Activated CD4-positive, alpha-beta T cell treated with anti-CD3 and anti-CD28 coated beads for 36 hours (primary cell): ENCODE results near the gene PI4K2B. TPM values are rescaled to one million over a fixed set of nuclear protein-coding genes. Genes with fewer than 3 reads are reported as not detected.
A peak's percentile ranks its signal among the peaks of the same experiment; 100 is the strongest.

Experiments
- ATAC-seq: fragments of 200-7000 bp; cut with Tn5 transposase; one replicate; pipeline ENCODE4 v1.10.0; 2021; ENCODE audit warnings: mild to moderate bottlenecking, moderate library complexity
- CTCF ChIA-PET: fragments of 350-600 bp; sonication (Branson Sonifier 250); formaldehyde crosslinking; loops from one replicate; lab custom pipeline; 2021; ENCODE audit warnings: antibody characterized with exemption; lab: Charles Lee
- POLR2A ChIA-PET: fragments of 350-600 bp; sonication (Branson Sonifier 250); formaldehyde crosslinking; loops from one replicate; lab custom pipeline; 2021; ENCODE audit warnings: antibody characterized with exemption, inconsistent platforms; lab: Charles Lee
- DNase-seq: peaks from one replicate; pipeline ENCODE4 v3.0.0-alpha.2; 2020
- H3K27ac Mint-ChIP-seq: one replicate; pipeline ENCODE4 v1.8.0; 2021; ENCODE audit warnings: mixed read lengths
- H3K27me3 Mint-ChIP-seq: one replicate; pipeline ENCODE4 v1.8.0; 2021; ENCODE audit warnings: mixed read lengths
- H3K36me3 Mint-ChIP-seq: one replicate; pipeline ENCODE4 v1.8.0; 2021; ENCODE audit warnings: low read depth, mixed read lengths
- H3K4me1 Mint-ChIP-seq: one replicate; pipeline ENCODE4 v1.8.0; 2021; ENCODE audit warnings: mixed read lengths
- H3K4me3 Mint-ChIP-seq: one replicate; pipeline ENCODE4 v1.8.0; 2021; ENCODE audit warnings: mild to moderate bottlenecking, moderate library complexity, mixed read lengths
- H3K9me3 Mint-ChIP-seq: one replicate; pipeline ENCODE4 v1.8.0; 2021; ENCODE audit warnings: low read depth, mixed read lengths
- intact Hi-C, 2 experiments: fragments of 100-400 bp; cut with DNase I in 1 of 2; cut with micrococcal nuclease in 1 of 2; formaldehyde crosslinking; loops; one replicate each; pipeline versions ENCODE4 v1.14.2 to v1.15.1; 2022 to 2024; cut with DNase I, micrococcal nuclease
- total RNA-seq, 2 experiments: library from RNA; stranded (reverse); gene quantifications; one replicate each; pipeline ENCODE4 v1.2.3, GENCODE V29; 2021

The PI4K2B gene
- total RNA-seq, 2 experiments from 2014 or later: 21.2 to 38.4 TPM

DNA sequence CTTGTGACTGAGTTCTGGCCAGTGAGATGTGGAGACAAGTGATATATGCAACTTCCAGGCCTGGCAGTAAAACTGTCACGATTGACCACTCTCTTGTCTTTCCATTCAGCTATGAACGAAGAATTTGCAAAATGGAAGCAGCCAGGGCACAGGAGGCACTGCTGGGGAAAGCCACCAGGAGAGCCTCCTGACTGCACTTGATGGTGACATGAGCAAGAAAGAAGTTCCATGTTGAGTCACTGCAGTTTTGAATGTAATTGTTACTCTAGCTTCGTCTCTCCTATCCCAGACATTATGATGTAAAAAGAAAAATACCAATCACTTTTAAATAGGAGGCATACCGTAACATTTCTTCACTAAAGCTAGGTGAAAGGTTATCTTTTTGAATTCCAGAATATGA is 46.4 kb downstream of the PI4K2B start:
- H3K4me1 Mint-ChIP-seq: peaks cover 3% of the 10 kb centered on the region
- peak; percentile 57 for ATAC-seq
- no peak overlapping the region for H3K4me3 Mint-ChIP-seq

GRCh38 chr4:25283948-25284347 is 50.1 kb downstream of the PI4K2B start:
- ATAC-seq (no peak), DNase-seq (no peak)
- CTCF ChIA-PET: interaction anchor here (0.6 to 0.8 kb wide), 3 partner anchors 30 to 62 kb away, joined by 3 read pairs; no protein-coding TSS in a partner anchor
- intact Hi-C loops: no loop called here
- Mint-ChIP-seq H3K27ac (no peak overlapping the region), H3K9me3 (peaks cover 6% of the 10 kb centered on the region), H3K36me3 (peaks cover 21% of the 10 kb centered on the region), H3K4me3 (no peak overlapping the region), H3K4me1 (peaks cover 3% of the 10 kb centered on the region), H3K27me3 (peaks cover 8% of the 10 kb centered on the region)
- POLR2A ChIA-PET: no interaction called here

More for the DNA sequence above, 46.4 kb downstream of the PI4K2B start:
- H3K36me3 Mint-ChIP-seq: peaks cover 20% of the 10 kb centered on the region
- no peak for DNase-seq
- POLR2A ChIA-PET: no interaction called here
- intact Hi-C loops: no loop called here
- CTCF ChIA-PET: no interaction called here
- no peaks in the 10 kb centered on the region for H3K27me3 Mint-ChIP-seq
- H3K27ac Mint-ChIP-seq: no peak overlapping the region
- H3K9me3 Mint-ChIP-seq: no peaks in the 10 kb centered on the region

DNA sequence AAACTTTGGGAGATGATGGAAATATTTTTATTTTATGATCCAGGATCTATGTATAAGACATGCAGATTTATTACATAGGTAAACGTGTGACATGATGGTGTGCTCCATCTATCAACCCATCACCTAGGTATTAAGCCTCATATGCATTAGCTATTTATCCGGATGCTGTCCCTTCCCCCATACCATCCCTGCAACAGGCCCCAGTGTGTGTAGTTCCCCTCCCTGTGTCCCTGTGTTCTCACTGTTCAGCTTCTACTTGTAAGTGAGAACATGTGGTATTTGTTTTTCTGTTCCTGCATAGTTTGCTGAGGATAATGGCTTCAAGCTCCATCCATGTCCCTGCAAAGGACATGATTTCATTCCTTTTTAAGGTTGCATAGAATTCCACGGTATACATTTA is 50.6 kb downstream of the PI4K2B start:
- Mint-ChIP-seq H3K9me3 (peaks cover 6% of the 10 kb centered on the region), H3K36me3 (peaks cover 21% of the 10 kb centered on the region), H3K27ac (no peak overlapping the region), H3K4me3 (no peak overlapping the region), H3K4me1 (peaks cover 3% of the 10 kb centered on the region), H3K27me3 (peaks cover 8% of the 10 kb centered on the region)
- DNase-seq: no peak
- ATAC-seq: no peak
- ChIA-PET CTCF (interaction anchor here (0.6 to 1.2 kb wide), 4 partner anchors 9 to 300 kb away, joined by 3 to 4 read pairs (median 3); no protein-coding TSS in a partner anchor), POLR2A (no interaction called here)
- intact Hi-C loops: no loop called here

- H3K27ac Mint-ChIP-seq: no peak overlapping the region
- CTCF ChIA-PET: interaction anchor here (1.0 kb wide), 1 partner anchor 9 kb away, joined by 3 read pairs; no protein-coding TSS in a partner anchor
Observed at GRCh38 chr4:25290490-25291067, 56.7 kb downstream of the PI4K2B start.

DNA sequence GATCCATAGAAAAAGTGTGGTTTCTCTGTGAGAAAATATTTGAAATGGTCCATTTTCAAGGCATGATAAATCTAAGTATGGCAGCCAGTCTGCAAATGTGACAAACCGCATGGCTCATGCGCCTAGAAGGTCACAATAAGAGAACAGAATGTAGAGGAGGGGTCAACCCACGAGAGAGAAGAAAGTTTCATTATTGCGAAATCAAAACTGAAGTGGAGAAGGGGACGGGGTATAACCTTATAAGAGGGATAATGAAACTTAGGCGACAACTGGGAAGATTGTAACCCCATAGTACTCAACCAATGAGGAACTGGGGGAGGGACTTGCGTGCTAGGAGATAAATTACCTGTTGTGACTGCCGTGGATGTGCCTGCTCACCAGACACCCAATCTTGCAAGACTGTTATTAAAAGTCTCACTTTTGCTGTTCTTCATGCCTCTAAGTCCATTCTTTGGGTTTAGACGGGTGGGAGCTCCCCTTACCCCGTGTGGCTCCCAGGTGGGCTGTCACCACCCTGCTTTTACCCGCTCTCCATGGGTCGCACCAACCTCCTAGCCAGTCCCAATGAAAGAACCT is 57.4 kb downstream of the PI4K2B start:
- no peak for ATAC-seq
- intact Hi-C loops: no loop called here
- no peak for DNase-seq
- H3K36me3 Mint-ChIP-seq: peaks cover 6% of the 10 kb centered on the region
- H3K27ac Mint-ChIP-seq: no peak overlapping the region
- H3K4me1 Mint-ChIP-seq: no peaks in the 10 kb centered on the region
- ChIA-PET POLR2A (no interaction called here), CTCF (no interaction called here)
- peaks cover 14% of the 10 kb centered on the region for H3K27me3 Mint-ChIP-seq
- peaks cover 6% of the 10 kb centered on the region for H3K9me3 Mint-ChIP-seq
- no peak overlapping the region for H3K4me3 Mint-ChIP-seq

More at GRCh38 chr4:25290490-25291067, 56.7 kb downstream of the PI4K2B start:
- Mint-ChIP-seq H3K9me3 (peaks cover 6% of the 10 kb centered on the region), H3K4me3 (no peak overlapping the region), H3K4me1 (no peaks in the 10 kb centered on the region), H3K27me3 (peaks cover 11% of the 10 kb centered on the region), H3K36me3 (peaks cover 6% of the 10 kb centered on the region)
- intact Hi-C loops: no loop called here
- ATAC-seq: no peak
- no peak for DNase-seq
- POLR2A ChIA-PET: no interaction called here

GRCh38 chr4:25297528-25298242 is 63.9 kb downstream of the PI4K2B start:
- POLR2A ChIA-PET: no interaction called here
- intact Hi-C loops: no loop called here
- no peak for DNase-seq
- CTCF ChIA-PET: interaction anchor here (0.8 to 4.7 kb wide), 2 partner anchors 15 to 25 kb away, joined by 4 to 22 read pairs; partner anchors contain the start of gene ZCCHC4
- no peaks in the 10 kb centered on the region for H3K36me3 Mint-ChIP-seq
- no peak for ATAC-seq
- no peak overlapping the region for H3K27ac Mint-ChIP-seq
- no peak overlapping the region for H3K4me3 Mint-ChIP-seq
- peaks cover 8% of the 10 kb centered on the region for H3K4me1 Mint-ChIP-seq
- H3K9me3 Mint-ChIP-seq: no peaks in the 10 kb centered on the region
- H3K27me3 Mint-ChIP-seq: peaks cover 19% of the 10 kb centered on the region

- H3K27me3 Mint-ChIP-seq: peaks cover 18% of the 10 kb centered on the region
- H3K9me3 Mint-ChIP-seq: no peaks in the 10 kb centered on the region
- POLR2A ChIA-PET: no interaction called here
- intact Hi-C loops: no loop called here
- H3K4me3 Mint-ChIP-seq: no peak overlapping the region
- no peak overlapping the region for H3K27ac Mint-ChIP-seq
- DNase-seq (no peak), ATAC-seq (no peak)
- CTCF ChIA-PET: interaction anchor here (0.6 to 4.7 kb wide), 3 partner anchors 13 to 997 kb away, joined by 3 to 22 read pairs (median 5); partner anchors contain the start of gene ZCCHC4
- H3K36me3 Mint-ChIP-seq: no peaks in the 10 kb centered on the region
- H3K4me1 Mint-ChIP-seq: peaks cover 8% of the 10 kb centered on the region
Observed at GRCh38 chr4:25299476-25300203, 65.8 kb downstream of the PI4K2B start.

- POLR2A ChIA-PET: no interaction called here
- intact Hi-C loops: no loop called here
- DNase-seq (no peak), ATAC-seq (no peak)
- Mint-ChIP-seq H3K36me3 (no peaks in the 10 kb centered on the region), H3K9me3 (no peaks in the 10 kb centered on the region), H3K27me3 (peaks cover 14% of the 10 kb centered on the region), H3K4me3 (no peak overlapping the region), H3K27ac (no peak overlapping the region), H3K4me1 (peaks cover 8% of the 10 kb centered on the region)
- CTCF ChIA-PET: interaction anchor here (1.5 to 4.7 kb wide), 2 partner anchors 11 to 69 kb away, joined by 3 to 22 read pairs; partner anchors contain the start of gene ZCCHC4
Observed at GRCh38 chr4:25301471-25301870, 67.6 kb downstream of the PI4K2B start.

DNA sequence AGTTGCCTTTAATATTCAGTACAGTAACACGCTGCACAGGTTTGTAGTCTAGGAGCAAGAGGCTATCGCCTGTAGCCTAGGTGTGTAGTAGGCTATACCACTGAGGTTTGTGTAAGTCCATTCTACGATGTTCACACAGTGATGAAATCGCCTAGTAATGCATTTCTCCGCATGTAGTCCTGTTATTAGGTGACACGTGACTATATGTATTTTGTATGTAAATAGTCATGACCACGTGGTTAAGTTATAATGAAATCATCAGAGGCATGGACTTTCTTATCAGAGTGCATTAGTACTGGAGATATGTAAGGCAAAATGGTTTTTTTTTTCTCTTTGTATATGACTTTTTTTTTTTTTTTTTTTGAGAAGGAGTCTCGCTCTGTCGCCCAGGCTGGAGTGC is 68.8 kb downstream of the PI4K2B start:
- peaks cover 7% of the 10 kb centered on the region for H3K4me1 Mint-ChIP-seq
- intact Hi-C loops: no loop called here
- H3K27me3 Mint-ChIP-seq: peaks cover 16% of the 10 kb centered on the region
- H3K36me3 Mint-ChIP-seq: no peaks in the 10 kb centered on the region
- no peak overlapping the region for H3K4me3 Mint-ChIP-seq
- H3K9me3 Mint-ChIP-seq: no peaks in the 10 kb centered on the region
- POLR2A ChIA-PET: no interaction called here
- DNase-seq: no peak
- CTCF ChIA-PET: interaction anchor here (1.5 kb wide), 1 partner anchor 70 kb away, joined by 3 read pairs; no protein-coding TSS in a partner anchor
- no peak overlapping the region for H3K27ac Mint-ChIP-seq
- no peak for ATAC-seq

GRCh38 chr4:25303578-25303977 is 69.7 kb downstream of the PI4K2B start:
- POLR2A ChIA-PET: interaction anchor here (0.7 kb wide), 1 partner anchor 128 kb away, joined by 4 read pairs; no protein-coding TSS in a partner anchor

More at GRCh38 chr4:25303578-25303977, 69.7 kb downstream of the PI4K2B start:
- CTCF ChIA-PET: interaction anchor here (0.6 to 1.0 kb wide), 2 partner anchors 9 to 737 kb away, joined by 3 to 4 read pairs; partner anchors contain the start of gene ZCCHC4
- no peak for DNase-seq
- Mint-ChIP-seq H3K36me3 (no peaks in the 10 kb centered on the region), H3K27me3 (peaks cover 19% of the 10 kb centered on the region), H3K4me3 (no peak overlapping the region), H3K4me1 (no peaks in the 10 kb centered on the region), H3K27ac (no peak overlapping the region), H3K9me3 (no peaks in the 10 kb centered on the region)
- no peak for ATAC-seq
- intact Hi-C loops: no loop called here
